A673 (cell line): ENCODE results near the gene IFITM5.
"Not testable (repeated sequence)": the region's sequence is repeated elsewhere in the genome, so short reads cannot be mapped to it uniquely, and the experiment has no call there.

Source experiments
- EZH2 ChIP-seq: fragments of 200-600 bp; sonication (generic); IDR thresholded peaks from 2 replicates; pipeline ENCODE4 v1.6.1; 2017; ENCODE audit warnings: borderline replicate concordance, low read depth, mild to moderate bottlenecking, mixed read lengths, antibody characterized with exemption, low read length; ENCODE audit not compliant: poor library complexity, severe bottlenecking
- TF ChIP-seq, protein P1 (sequence below): fragments of 300-800, 200-600 bp; sonication (generic); conservative IDR thresholded peaks from 2 replicates; pipeline ENCODE4 v1.5.1; 2017; ENCODE audit warnings: low read depth, mild to moderate bottlenecking, antibody characterized with exemption, low read length, moderate library complexity, mixed read lengths

DNA sequence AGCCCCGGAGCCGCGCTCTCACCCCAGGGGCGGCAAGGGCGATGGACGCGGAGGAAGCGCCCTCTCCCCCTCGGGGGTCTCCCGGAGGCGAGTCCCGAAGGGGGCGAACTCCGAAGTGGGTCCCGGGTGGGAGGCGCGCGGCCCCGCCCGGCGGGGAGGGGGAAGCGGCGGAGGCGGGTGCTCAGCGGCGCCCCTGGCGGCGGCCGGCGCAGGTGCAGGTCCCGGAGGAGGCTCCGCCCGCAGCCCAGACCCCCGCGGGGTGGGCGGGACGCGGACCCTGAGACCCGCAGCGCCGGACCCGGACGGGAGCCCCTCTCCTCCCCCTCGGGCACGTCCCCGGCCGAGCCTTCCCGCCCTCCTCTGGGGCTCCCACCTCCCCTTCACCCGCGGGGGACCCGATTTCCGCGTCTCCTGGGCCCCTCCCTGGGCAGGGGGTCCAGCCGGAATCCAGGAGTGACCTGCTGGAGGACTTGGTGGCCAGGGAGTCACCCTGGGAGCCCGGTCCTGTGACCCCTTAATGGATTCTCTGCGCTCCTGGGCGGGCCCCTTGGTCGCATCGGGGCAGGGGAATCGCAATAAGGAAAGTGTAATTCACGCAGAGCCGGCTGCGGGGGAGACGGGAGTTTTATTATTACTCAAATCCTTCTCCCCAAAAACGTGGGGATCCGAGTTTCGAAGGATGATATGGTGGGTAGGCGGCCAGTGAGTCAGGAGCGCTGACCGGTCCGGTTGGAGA lies 11.9 kb upstream of the IFITM5 start:
- TF ChIP-seq, protein P1, sequence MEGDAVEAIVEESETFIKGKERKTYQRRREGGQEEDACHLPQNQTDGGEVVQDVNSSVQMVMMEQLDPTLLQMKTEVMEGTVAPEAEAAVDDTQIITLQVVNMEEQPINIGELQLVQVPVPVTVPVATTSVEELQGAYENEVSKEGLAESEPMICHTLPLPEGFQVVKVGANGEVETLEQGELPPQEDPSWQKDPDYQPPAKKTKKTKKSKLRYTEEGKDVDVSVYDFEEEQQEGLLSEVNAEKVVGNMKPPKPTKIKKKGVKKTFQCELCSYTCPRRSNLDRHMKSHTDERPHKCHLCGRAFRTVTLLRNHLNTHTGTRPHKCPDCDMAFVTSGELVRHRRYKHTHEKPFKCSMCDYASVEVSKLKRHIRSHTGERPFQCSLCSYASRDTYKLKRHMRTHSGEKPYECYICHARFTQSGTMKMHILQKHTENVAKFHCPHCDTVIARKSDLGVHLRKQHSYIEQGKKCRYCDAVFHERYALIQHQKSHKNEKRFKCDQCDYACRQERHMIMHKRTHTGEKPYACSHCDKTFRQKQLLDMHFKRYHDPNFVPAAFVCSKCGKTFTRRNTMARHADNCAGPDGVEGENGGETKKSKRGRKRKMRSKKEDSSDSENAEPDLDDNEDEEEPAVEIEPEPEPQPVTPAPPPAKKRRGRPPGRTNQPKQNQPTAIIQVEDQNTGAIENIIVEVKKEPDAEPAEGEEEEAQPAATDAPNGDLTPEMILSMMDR: not testable (repeated sequence)
- TF ChIP-seq EZH2: not testable (repeated sequence)
